Measurements from ENCODE around the gene ECE1.
"Not testable (repeated sequence)": the region's sequence is repeated elsewhere in the genome, so short reads cannot be mapped to it uniquely, and the experiment has no call there.

ECE1 gene

GRCh38 chr1:21292503-21292983 lies 2.3 kb upstream of the ECE1 start:
- no peak for DNase-seq (ENCODE audit: low spot score)

- DNase-seq (ENCODE audit: low spot score), result no peak
These were observed 1.7 kb upstream of the ECE1 start for GRCh38 chr1:21291964-21292363.

GRCh38 chr1:21291184-21291583 lies 921 bp upstream of the ECE1 start:
- no peak for DNase-seq (ENCODE audit: low spot score)

GRCh38 chr1:21290546-21290944 lies 282 bp upstream of the ECE1 start:
- no peak for DNase-seq (ENCODE audit: low spot score)

- DNase-seq (ENCODE audit: low spot score), result no peak
These were observed 1.1 kb downstream of the ECE1 start for GRCh38 chr1:21289127-21289526.

- no peak for DNase-seq (ENCODE audit: low spot score)
These were observed 2.3 kb downstream of the ECE1 start for GRCh38 chr1:21287905-21288514.

- DNase-seq (ENCODE audit: low spot score), result not testable (repeated sequence)
These were observed 4.9 kb downstream of the ECE1 start for GRCh38 chr1:21285386-21285785.

- no peak for DNase-seq (ENCODE audit: low spot score)
These were observed 5.2 kb downstream of the ECE1 start for GRCh38 chr1:21285055-21285372.

- no peak for DNase-seq (ENCODE audit: low spot score)
These were observed 5.8 kb downstream of the ECE1 start for GRCh38 chr1:21284206-21285054.

- no peak for DNase-seq (ENCODE audit: low spot score)
These were observed 6.7 kb downstream of the ECE1 start for GRCh38 chr1:21283524-21283923.

- DNase-seq (ENCODE audit: low spot score), result not testable (repeated sequence)
These were observed 8.2 kb downstream of the ECE1 start for GRCh38 chr1:21282020-21282419.

- DNase-seq (ENCODE audit: low spot score), result no peak
These were observed 9.8 kb downstream of the ECE1 start for GRCh38 chr1:21280482-21280881.

- DNase-seq (ENCODE audit: low spot score), result no peak
These were observed 10.2 kb downstream of the ECE1 start for GRCh38 chr1:21280011-21280471.

- no peak for DNase-seq (ENCODE audit: low spot score)
These were observed 11.1 kb downstream of the ECE1 start for GRCh38 chr1:21278860-21279845.

- DNase-seq (ENCODE audit: low spot score), result peak; percentile 75
These were observed 11.9 kb downstream of the ECE1 start for GRCh38 chr1:21278208-21278859.

- peak; percentile 46 for DNase-seq (ENCODE audit: low spot score)
These were observed 13.1 kb downstream of the ECE1 start for GRCh38 chr1:21277180-21277579.

GRCh38 chr1:21272540-21272939 lies 17.7 kb downstream of the ECE1 start:
- no peak for DNase-seq (ENCODE audit: low spot score)

GRCh38 chr1:21271550-21271949 lies 18.7 kb downstream of the ECE1 start:
- DNase-seq (ENCODE audit: low spot score), result no peak

- DNase-seq (ENCODE audit: low spot score), result no peak
These were observed 20.1 kb downstream of the ECE1 start for GRCh38 chr1:21270086-21270689.

GRCh38 chr1:21269461-21270085 lies 20.7 kb downstream of the ECE1 start:
- DNase-seq (ENCODE audit: low spot score), result no peak

Measured in globus pallidus (tissue), 1 donor.